HG03521 (cell line): ENCODE measurements around the gene PIF1.
"Not testable (repeated sequence)": the region's sequence is repeated elsewhere in the genome, so short reads cannot be mapped to it uniquely, and the experiment has no call there.

Source experiments
- ATAC-seq: cut with Tn5 transposase; IDR thresholded peaks from one replicate; pipeline ENCODE4 v1.9.1; 2021; ENCODE audit warnings: mild to moderate bottlenecking, moderate library complexity; ENCODE audit not compliant: unreplicated experiment

PIF1 gene

GRCh38 chr15:64847876-64848716 lies 22.6 kb upstream of the PIF1 start:
- no peak for ATAC-seq

DNA sequence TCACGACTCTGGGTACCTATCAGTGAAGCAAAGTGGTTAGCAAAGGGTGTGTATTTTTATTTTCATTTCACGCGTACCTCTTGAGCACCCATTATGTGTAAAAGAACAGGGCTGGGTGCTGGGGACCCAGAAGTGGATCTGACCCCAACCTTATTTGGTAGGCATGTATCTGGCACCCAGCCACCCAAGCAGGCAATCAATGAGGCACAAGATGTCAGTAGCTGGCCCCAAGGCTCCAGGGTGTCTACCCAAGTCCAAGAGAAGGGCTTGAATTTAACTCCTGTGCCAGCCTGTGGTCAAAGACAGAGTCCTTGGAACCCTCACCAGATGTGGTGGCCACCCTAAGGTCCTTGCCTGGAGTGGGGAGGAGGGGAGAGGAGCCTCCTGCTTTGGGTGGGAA lies 22.0 kb upstream of the PIF1 start:
- no peak for ATAC-seq

DNA sequence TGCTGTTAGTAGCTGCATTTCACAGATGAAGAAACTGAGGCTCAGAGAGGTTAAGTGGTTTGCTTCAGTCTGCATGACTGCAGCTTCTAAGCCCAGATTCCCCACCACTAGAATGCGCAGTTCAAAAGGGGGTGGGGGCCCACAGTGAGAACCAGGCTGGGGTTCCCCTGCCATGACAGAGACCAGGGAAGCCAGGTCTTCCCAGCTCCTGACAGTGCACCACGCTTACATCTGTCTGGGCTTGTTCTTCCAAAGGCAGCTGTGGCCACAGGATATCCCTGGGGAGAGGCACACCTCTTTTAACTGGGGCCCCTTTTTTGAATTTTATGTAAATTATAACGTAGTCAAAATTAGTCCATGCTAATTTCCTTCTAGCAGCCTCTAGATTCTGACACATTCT lies 21.6 kb upstream of the PIF1 start:
- ATAC-seq, result no peak

DNA sequence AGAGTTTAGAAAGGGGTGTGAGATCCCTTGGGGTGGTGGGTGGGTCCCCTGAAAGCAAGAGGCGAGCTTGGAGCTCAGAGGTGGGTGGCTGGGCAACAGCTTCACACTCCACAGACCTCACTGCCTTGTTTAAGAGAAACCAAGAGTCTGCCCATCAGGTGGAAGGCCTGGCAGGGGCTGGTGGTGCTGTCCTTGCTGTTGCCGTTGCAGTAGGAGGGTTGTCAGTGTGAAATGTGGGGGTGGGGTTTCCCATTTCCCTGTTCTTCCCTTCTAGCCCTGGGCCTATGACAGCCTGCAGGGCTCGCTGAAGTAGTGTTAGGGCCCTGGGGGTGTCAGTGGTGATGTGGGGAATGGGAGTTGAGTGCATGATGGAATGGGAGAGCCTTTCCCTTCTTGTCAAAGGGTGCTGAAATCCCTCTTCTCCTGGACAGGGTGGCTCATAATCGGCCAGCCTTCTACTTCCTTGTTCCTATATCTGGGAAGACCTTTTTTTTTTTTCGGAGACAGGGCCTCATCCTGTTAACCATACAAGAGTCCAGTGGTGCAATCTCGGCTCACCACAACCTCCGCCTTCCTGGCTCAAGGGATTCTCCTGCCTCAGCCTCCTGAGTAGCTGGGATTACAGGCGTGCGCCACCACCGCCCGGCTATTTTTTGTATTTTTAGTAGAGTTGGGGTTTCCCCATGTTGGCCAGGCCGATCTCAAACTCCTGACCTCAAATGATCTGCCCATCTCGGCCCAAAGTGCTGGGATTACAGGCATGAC lies 20.6 kb upstream of the PIF1 start:
- no peak for ATAC-seq

DNA sequence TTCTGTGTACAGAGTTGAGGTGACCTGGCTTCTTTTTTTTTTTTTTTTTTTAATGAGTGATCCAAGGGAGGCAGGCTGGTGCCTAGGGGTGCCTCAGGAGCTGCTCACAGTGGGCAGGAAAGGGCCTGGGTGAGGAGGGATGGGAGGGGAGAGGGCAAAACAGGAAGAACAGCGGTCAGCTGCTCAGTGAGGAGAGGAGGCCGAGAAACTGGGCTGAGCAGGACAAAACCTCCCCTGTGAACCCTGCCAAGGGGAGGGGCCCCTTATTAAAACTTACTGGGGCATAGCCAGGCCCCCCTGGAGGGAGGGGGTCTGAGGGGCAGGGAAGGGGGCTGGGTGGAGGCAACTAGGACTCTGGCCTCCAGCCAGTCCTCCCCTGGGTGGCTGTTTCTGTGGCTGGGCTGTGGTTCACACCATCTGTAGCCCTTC lies 19.8 kb upstream of the PIF1 start:
- ATAC-seq, result no peak

DNA sequence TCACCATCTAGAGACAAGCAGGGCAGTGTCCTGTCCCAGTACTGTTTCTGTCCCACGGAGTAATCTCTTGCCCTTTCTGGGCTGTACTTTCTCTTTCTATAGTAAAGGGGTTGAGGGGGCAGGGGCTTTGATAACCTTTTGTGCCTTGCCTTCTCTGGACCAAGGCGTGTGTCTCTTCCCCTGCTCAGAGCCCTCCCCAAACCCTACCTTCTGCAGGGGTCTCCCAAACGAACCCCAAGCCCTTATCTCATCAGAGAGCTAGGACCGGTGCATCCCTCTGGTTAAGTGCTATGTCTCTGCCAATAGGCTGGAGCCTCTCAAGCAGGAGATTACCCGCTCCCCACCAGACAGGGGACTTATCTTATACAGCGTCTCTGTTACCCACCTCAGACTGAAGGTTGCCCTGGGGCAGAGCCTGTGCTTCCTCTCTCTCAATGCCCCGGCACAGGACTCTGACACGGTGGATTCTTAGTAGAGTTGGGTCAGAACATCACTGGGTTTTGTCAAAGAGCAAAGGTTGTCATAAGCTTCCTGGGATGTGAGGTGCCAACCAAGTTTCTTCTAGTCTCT lies 19.2 kb upstream of the PIF1 start:
- ATAC-seq, result no peak

- ATAC-seq, result no peak
These were observed 18.5 kb upstream of the PIF1 start for GRCh38 chr15:64843991-64844390.

DNA sequence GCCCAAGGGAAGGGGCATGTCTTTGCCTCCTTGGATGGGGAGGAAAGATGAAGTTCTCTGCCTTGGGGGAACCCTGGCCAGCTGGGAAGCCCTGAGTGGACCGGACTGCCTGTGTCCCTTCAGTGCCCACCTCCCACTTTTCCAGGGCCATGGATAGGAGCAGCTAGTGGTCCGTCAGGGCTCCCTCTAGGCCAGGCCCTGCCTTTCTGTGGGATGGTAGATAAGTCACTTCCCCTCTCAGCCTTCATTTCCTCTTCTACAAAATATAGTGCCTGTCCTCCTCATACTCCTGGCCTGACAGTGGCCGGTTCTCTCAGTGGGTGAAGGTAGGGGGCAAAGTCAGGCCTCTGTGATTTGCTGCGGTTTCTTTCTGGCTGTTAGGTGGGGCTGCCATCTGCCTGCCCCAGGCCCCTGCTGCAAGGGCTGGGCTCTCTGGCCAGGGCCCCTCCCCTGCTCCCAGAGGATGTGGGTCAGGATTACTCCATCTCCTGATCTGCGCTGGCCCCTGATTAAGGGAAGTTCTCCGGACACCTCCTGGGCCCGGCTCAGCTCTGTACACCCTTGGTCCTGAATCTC lies 17.6 kb upstream of the PIF1 start:
- no peak for ATAC-seq

- ATAC-seq, result no peak
These were observed 16.9 kb upstream of the PIF1 start for GRCh38 chr15:64842096-64842939.

- peak; percentile 52 for ATAC-seq
These were observed 16.1 kb upstream of the PIF1 start, which contains the start of gene PLEKHO2 for GRCh38 chr15:64841344-64842095. Gene PLEKHO2 (plus strand): TSS chr15:64841915. CDS start chr15:64842017, 102 bp downstream.

DNA sequence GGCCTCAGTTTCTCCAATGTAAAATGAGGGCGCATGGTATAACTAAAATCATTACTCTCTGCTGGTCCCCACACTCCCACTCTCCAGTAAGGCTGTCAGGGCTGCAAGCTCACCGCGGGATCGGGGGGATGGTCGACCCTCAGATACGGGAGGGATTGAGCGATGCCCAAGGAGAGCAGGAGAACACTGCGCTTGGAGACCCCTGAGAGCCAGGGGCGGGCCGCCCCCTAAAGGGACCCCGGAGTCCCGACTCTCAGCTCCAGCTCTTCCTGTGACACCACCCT lies 15.6 kb upstream of the PIF1 start:
- no peak for ATAC-seq

- no peak for ATAC-seq
These were observed 12.1 kb upstream of the PIF1 start for GRCh38 chr15:64837502-64837901.

DNA sequence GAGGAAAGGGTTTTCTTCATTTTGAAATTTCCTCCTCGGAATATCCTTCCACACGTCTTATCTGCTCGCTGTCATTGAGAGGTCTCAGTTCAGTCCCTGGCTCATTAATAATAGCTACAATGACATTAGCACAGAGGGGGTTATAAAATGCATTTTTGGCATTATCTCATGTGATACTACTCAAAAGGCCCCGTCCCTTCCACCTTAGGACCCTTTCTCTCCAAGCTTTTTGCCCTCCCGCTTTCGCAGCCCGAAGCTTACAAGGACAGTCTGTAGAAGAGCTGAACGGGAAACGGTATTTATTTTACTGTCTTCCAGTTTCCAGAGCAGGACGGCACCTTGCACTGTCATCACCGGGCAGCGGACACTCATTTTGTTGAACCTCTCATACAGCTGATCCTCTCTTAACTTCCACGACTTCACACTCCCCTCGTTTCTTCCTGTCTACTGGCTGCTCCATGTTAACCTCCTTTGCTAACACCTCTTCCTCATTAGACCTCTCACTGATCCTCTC lies 10.6 kb upstream of the PIF1 start:
- no peak for ATAC-seq

- no peak for ATAC-seq
These were observed 8.2 kb upstream of the PIF1 start for GRCh38 chr15:64833690-64834089.

GRCh38 chr15:64828985-64829384 lies 3.5 kb upstream of the PIF1 start:
- ATAC-seq, result no peak

- no peak for ATAC-seq
These were observed 467 bp downstream of the PIF1 start for GRCh38 chr15:64824929-64825430.

DNA sequence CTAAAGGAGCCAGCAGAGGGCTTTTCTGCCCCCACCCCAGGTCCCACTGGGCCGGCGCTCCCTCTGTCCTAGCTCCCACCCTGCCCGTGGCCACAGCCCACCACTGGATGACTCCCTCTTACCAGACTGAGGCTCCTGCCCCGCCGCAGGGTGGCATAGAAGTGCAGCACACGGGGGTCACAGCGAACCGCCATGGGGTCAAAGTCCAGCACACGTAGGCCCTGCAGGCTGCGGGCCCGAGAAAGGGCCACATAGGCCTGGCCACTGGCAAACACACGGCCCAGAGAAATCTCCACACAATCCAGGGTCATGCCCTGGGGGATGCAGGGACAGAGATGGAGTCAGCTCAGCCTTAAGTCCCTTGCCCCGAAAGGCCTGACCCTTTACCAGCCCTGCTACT lies 9.0 kb downstream of the PIF1 start:
- ATAC-seq, result no peak

DNA sequence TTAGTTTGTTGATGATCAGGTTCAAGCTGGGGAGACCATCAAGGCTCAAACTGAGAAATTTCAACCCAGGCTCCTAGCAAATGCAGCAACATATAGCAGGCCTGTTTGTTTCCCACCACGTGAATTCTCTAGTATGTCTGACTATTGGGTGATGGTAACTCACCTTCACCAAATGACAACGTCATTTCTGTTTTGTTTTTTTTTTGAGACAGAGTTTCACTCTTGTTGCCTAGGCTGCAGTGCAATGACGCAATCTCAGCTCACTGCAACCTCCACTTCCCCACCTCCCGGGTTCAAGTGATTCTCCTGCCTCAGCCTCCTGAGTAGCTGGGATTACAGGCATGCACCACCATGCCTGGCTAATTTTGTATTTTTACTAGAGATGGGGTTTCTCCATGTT lies 10.5 kb downstream of the PIF1 start:
- ATAC-seq, result not testable (repeated sequence)

- ATAC-seq, result not testable (repeated sequence)
These were observed 11.2 kb downstream of the PIF1 start for GRCh38 chr15:64814283-64814682.

GRCh38 chr15:64813075-64813474 lies 12.4 kb downstream of the PIF1 start:
- ATAC-seq, result no peak
